ENCODE data around the gene CHCHD6.

Gene CHCHD6

GRCh38 chr3:126867190-126867862, 163.3 kb downstream of the CHCHD6 start:
- DNase-seq = no peak

GRCh38 chr3:126867863-126868200, 163.8 kb downstream of the CHCHD6 start:
- DNase-seq = no peak

GRCh38 chr3:126870608-126871210, 166.7 kb downstream of the CHCHD6 start:
- no peak for DNase-seq

- DNase-seq = no peak
Observed at GRCh38 chr3:126872701-126873342, 168.8 kb downstream of the CHCHD6 start.

- peak; percentile 9 for DNase-seq
Observed at GRCh38 chr3:126873416-126873815, 169.4 kb downstream of the CHCHD6 start.

GRCh38 chr3:126878664-126879063, 174.6 kb downstream of the CHCHD6 start:
- no peak for DNase-seq

- DNase-seq = no peak
Observed at GRCh38 chr3:126880901-126881300, 176.9 kb downstream of the CHCHD6 start.

GRCh38 chr3:126881861-126882260, 177.8 kb downstream of the CHCHD6 start:
- no peak for DNase-seq

- DNase-seq = no peak
Observed at GRCh38 chr3:126883241-126883640, 179.2 kb downstream of the CHCHD6 start.

GRCh38 chr3:126885425-126885824, 181.4 kb downstream of the CHCHD6 start:
- DNase-seq = no peak

GRCh38 chr3:126886217-126886616, 182.2 kb downstream of the CHCHD6 start:
- no peak for DNase-seq

GRCh38 chr3:126887686-126888085, 183.6 kb downstream of the CHCHD6 start:
- DNase-seq = peak; percentile 36

- DNase-seq = no peak
Observed at GRCh38 chr3:126888186-126888760, 184.2 kb downstream of the CHCHD6 start.

- DNase-seq = no peak
Observed at GRCh38 chr3:126889276-126890201, 185.5 kb downstream of the CHCHD6 start.

GRCh38 chr3:126891141-126891540, 187.1 kb downstream of the CHCHD6 start:
- no peak for DNase-seq

- DNase-seq = no peak
Observed at GRCh38 chr3:126891791-126892190, 187.8 kb downstream of the CHCHD6 start.

GRCh38 chr3:126893651-126894050, 189.6 kb downstream of the CHCHD6 start:
- DNase-seq = no peak

GRCh38 chr3:126894475-126894874, 190.4 kb downstream of the CHCHD6 start:
- no peak for DNase-seq

- peak; percentile 27 for DNase-seq
Observed at GRCh38 chr3:126895178-126896066, 191.4 kb downstream of the CHCHD6 start.

- DNase-seq = no peak
Observed at GRCh38 chr3:126896067-126896441, 192.0 kb downstream of the CHCHD6 start.

- no peak for DNase-seq
Observed at GRCh38 chr3:126896968-126897367, 192.9 kb downstream of the CHCHD6 start.

- DNase-seq = no peak
Observed at GRCh38 chr3:126897943-126898342, 193.9 kb downstream of the CHCHD6 start.

Data from hematopoietic multipotent progenitor cell treated with erythropoietin and hydrocortisone succinate and interleukin-3 and kit ligand, for 8 days (in vitro differentiated cells).